ENCODE data around the gene TRIM9. TPM values are rescaled to one million over a fixed set of nuclear protein-coding genes. Genes with fewer than 3 reads are reported as not detected.
A peak's percentile ranks its signal among the peaks of the same experiment; 100 is the strongest.

The TRIM9 gene
- 0.09 TPM for polyA plus RNA-seq

GRCh38 chr14:51094901-51095853, at the start of gene TRIM9:
TSS of gene TRIM9 (minus strand) at chr14:51095105. CDS start at chr14:51094939, 166 bp downstream.
- H3K27ac Mint-ChIP-seq: peak within 1 kb of the TSS; percentile 38 to 93 (median 59)
- no peaks in the 10 kb centered on the region for H3K36me3 Mint-ChIP-seq
- no peaks in the 10 kb centered on the region for H3K9me3 Mint-ChIP-seq
- H3K27me3 Mint-ChIP-seq: peaks cover 19% of the 10 kb centered on the region
- peak within 1 kb of the TSS; percentile 94 to 99 (median 98) for H3K4me3 Mint-ChIP-seq
- peaks cover 0 to 5% (median 5%) of the 10 kb centered on the region in 3 donors for H3K4me1 Mint-ChIP-seq

- Mint-ChIP-seq H3K9me3 (peaks cover 0 to 4% (median 2%) of the 10 kb centered on the region in 3 donors), H3K27me3 (no peaks in the 10 kb centered on the region), H3K4me3 (no peak overlapping the region), H3K36me3 (no peaks in the 10 kb centered on the region), H3K4me1 (no peaks in the 10 kb centered on the region), H3K27ac (no peak overlapping the region)
Measured at GRCh38 chr14:51140856-51141255, 46.0 kb upstream of the TRIM9 start.

- no peaks in the 10 kb centered on the region for H3K4me1 Mint-ChIP-seq
- H3K4me3 Mint-ChIP-seq: no peak overlapping the region
- H3K36me3 Mint-ChIP-seq: no peaks in the 10 kb centered on the region
Measured at GRCh38 chr14:51140338-51140737, 45.4 kb upstream of the TRIM9 start.

GRCh38 chr14:51139121-51139681, 44.3 kb upstream of the TRIM9 start:
- Mint-ChIP-seq H3K27me3 (no peaks in the 10 kb centered on the region), H3K4me1 (no peaks in the 10 kb centered on the region), H3K27ac (no peak overlapping the region), H3K4me3 (no peak overlapping the region), H3K9me3 (peaks cover 0 to 4% (median 3%) of the 10 kb centered on the region in 3 donors), H3K36me3 (peaks cover 2% of the 10 kb centered on the region)

More at GRCh38 chr14:51140338-51140737, 45.4 kb upstream of the TRIM9 start:
- Mint-ChIP-seq H3K27ac (peak overlapping the region in 1 of 3 donors; percentile 2), H3K9me3 (peaks cover 0 to 4% (median 2%) of the 10 kb centered on the region in 3 donors), H3K27me3 (no peaks in the 10 kb centered on the region)

GRCh38 chr14:51138404-51139103, 43.6 kb upstream of the TRIM9 start:
- H3K27me3 Mint-ChIP-seq: no peaks in the 10 kb centered on the region
- peaks cover 3% of the 10 kb centered on the region for H3K36me3 Mint-ChIP-seq
- H3K27ac Mint-ChIP-seq: no peak overlapping the region
- H3K4me3 Mint-ChIP-seq: no peak overlapping the region
- H3K9me3 Mint-ChIP-seq: peaks cover 0 to 4% (median 3%) of the 10 kb centered on the region in 3 donors
- H3K4me1 Mint-ChIP-seq: no peaks in the 10 kb centered on the region

- H3K4me3 Mint-ChIP-seq: no peak overlapping the region
- H3K4me1 Mint-ChIP-seq: no peaks in the 10 kb centered on the region
- H3K27ac Mint-ChIP-seq: no peak overlapping the region
- H3K27me3 Mint-ChIP-seq: peaks cover 16% of the 10 kb centered on the region
- peaks cover 0 to 6% (median 5%) of the 10 kb centered on the region in 3 donors for H3K9me3 Mint-ChIP-seq
- H3K36me3 Mint-ChIP-seq: peaks cover 3% of the 10 kb centered on the region
Measured at GRCh38 chr14:51131516-51131915, 36.6 kb upstream of the TRIM9 start.

GRCh38 chr14:51129130-51129529, 34.2 kb upstream of the TRIM9 start:
- peaks cover 0 to 9% (median 3%) of the 10 kb centered on the region in 3 donors for H3K9me3 Mint-ChIP-seq
- H3K27me3 Mint-ChIP-seq: peaks cover 16% of the 10 kb centered on the region
- H3K27ac Mint-ChIP-seq: no peak overlapping the region
- H3K4me1 Mint-ChIP-seq: no peaks in the 10 kb centered on the region
- no peak overlapping the region for H3K4me3 Mint-ChIP-seq
- H3K36me3 Mint-ChIP-seq: peaks cover under 1% of the 10 kb centered on the region

- peaks cover under 1% of the 10 kb centered on the region for H3K27me3 Mint-ChIP-seq
- H3K36me3 Mint-ChIP-seq: no peaks in the 10 kb centered on the region
- H3K4me3 Mint-ChIP-seq: no peak overlapping the region
- H3K27ac Mint-ChIP-seq: peak overlapping the region in 1 of 3 donors; percentile 63
- peaks cover 0 to 6% (median 0%) of the 10 kb centered on the region in 3 donors for H3K9me3 Mint-ChIP-seq
- no peaks in the 10 kb centered on the region for H3K4me1 Mint-ChIP-seq
Measured at GRCh38 chr14:51124029-51124428, 29.1 kb upstream of the TRIM9 start.

GRCh38 chr14:51121096-51121495, 26.2 kb upstream of the TRIM9 start:
- Mint-ChIP-seq H3K27ac (no peak overlapping the region), H3K36me3 (no peaks in the 10 kb centered on the region)

GRCh38 chr14:51119411-51120051, 24.6 kb upstream of the TRIM9 start:
- no peak overlapping the region for H3K27ac Mint-ChIP-seq
- H3K4me3 Mint-ChIP-seq: no peak overlapping the region
- no peaks in the 10 kb centered on the region for H3K9me3 Mint-ChIP-seq
- no peaks in the 10 kb centered on the region for H3K4me1 Mint-ChIP-seq
- no peaks in the 10 kb centered on the region for H3K36me3 Mint-ChIP-seq
- no peaks in the 10 kb centered on the region for H3K27me3 Mint-ChIP-seq

More at GRCh38 chr14:51121096-51121495, 26.2 kb upstream of the TRIM9 start:
- H3K9me3 Mint-ChIP-seq: peaks cover 0 to 3% (median 0%) of the 10 kb centered on the region in 3 donors
- no peak overlapping the region for H3K4me3 Mint-ChIP-seq
- H3K27me3 Mint-ChIP-seq: no peaks in the 10 kb centered on the region
- no peaks in the 10 kb centered on the region for H3K4me1 Mint-ChIP-seq

GRCh38 chr14:51118993-51119392, 24.1 kb upstream of the TRIM9 start:
- H3K27me3 Mint-ChIP-seq: no peaks in the 10 kb centered on the region
- H3K4me1 Mint-ChIP-seq: no peaks in the 10 kb centered on the region
- H3K9me3 Mint-ChIP-seq: no peaks in the 10 kb centered on the region
- H3K36me3 Mint-ChIP-seq: no peaks in the 10 kb centered on the region
- no peak overlapping the region for H3K4me3 Mint-ChIP-seq
- no peak overlapping the region for H3K27ac Mint-ChIP-seq

GRCh38 chr14:51117593-51117992, 22.7 kb upstream of the TRIM9 start:
- Mint-ChIP-seq H3K4me1 (no peaks in the 10 kb centered on the region), H3K27ac (no peak overlapping the region), H3K36me3 (no peaks in the 10 kb centered on the region), H3K4me3 (peak overlapping the region in 1 of 4 donors; percentile 3), H3K9me3 (no peaks in the 10 kb centered on the region), H3K27me3 (no peaks in the 10 kb centered on the region)

- no peak overlapping the region for H3K27ac Mint-ChIP-seq
- no peak overlapping the region for H3K4me3 Mint-ChIP-seq
- no peaks in the 10 kb centered on the region for H3K27me3 Mint-ChIP-seq
- no peaks in the 10 kb centered on the region for H3K4me1 Mint-ChIP-seq
- H3K36me3 Mint-ChIP-seq: no peaks in the 10 kb centered on the region
- no peaks in the 10 kb centered on the region for H3K9me3 Mint-ChIP-seq
Measured at GRCh38 chr14:51116682-51117081, 21.8 kb upstream of the TRIM9 start.

GRCh38 chr14:51109651-51110050, 14.7 kb upstream of the TRIM9 start:
- Mint-ChIP-seq H3K27me3 (peaks cover 10% of the 10 kb centered on the region), H3K27ac (no peak overlapping the region), H3K36me3 (no peaks in the 10 kb centered on the region), H3K4me3 (no peak overlapping the region), H3K9me3 (peaks cover 0 to 4% (median 0%) of the 10 kb centered on the region in 3 donors), H3K4me1 (peaks cover 5 to 8% (median 5%) of the 10 kb centered on the region in 3 donors)
